ENCODE results near the gene BLOC1S6. TPM values are rescaled to one million over a fixed set of nuclear protein-coding genes. Genes with fewer than 3 reads are reported as not detected.

Gene BLOC1S6
- polyA plus RNA-seq, 1 donor from 2014 or later = 179 TPM

GRCh38 chr15:45635191-45635638 lies 48.0 kb downstream of the BLOC1S6 start:
- no peak overlapping the region for H3K9ac ChIP-seq (ENCODE audit: low read length)
- H3K27me3 ChIP-seq (ENCODE audit: insufficient read depth, low read depth, low read length) = peaks cover 21% of the 10 kb centered on the region
- peaks cover 5% of the 10 kb centered on the region for H3K9me3 ChIP-seq (ENCODE audit: low read length)
- H2AFZ ChIP-seq (ENCODE audit: low read depth, low read length) = no peak overlapping the region
- H3K4me3 ChIP-seq (ENCODE audit: low read length) = peak overlapping the region; percentile 55
- H3K4me2 ChIP-seq (ENCODE audit: low read length) = no peak overlapping the region
- TF ChIP-seq EZH2 (IDR thresholded peaks at IDR 0.05; ENCODE audit: borderline replicate concordance, insufficient read depth, low read length, poor library complexity, severe bottlenecking) (no peak), MXI1 (conservative IDR thresholded peaks at IDR 0.05; ENCODE audit: poor library complexity, severe bottlenecking) (no peak), POLR2AphosphoS5 (IDR thresholded peaks at IDR 0.05) (no peak), SMC3 (conservative IDR thresholded peaks at IDR 0.05; ENCODE audit: poor library complexity) (no peak), TAF1 (IDR thresholded peaks at IDR 0.05; ENCODE audit: low read depth) (no peak), EP300 (conservative IDR thresholded peaks at IDR 0.05; ENCODE audit: poor library complexity, severe bottlenecking) (no peak), RAD21 (conservative IDR thresholded peaks at IDR 0.05) (no peak)
- TF ChIP-seq, protein P1, sequence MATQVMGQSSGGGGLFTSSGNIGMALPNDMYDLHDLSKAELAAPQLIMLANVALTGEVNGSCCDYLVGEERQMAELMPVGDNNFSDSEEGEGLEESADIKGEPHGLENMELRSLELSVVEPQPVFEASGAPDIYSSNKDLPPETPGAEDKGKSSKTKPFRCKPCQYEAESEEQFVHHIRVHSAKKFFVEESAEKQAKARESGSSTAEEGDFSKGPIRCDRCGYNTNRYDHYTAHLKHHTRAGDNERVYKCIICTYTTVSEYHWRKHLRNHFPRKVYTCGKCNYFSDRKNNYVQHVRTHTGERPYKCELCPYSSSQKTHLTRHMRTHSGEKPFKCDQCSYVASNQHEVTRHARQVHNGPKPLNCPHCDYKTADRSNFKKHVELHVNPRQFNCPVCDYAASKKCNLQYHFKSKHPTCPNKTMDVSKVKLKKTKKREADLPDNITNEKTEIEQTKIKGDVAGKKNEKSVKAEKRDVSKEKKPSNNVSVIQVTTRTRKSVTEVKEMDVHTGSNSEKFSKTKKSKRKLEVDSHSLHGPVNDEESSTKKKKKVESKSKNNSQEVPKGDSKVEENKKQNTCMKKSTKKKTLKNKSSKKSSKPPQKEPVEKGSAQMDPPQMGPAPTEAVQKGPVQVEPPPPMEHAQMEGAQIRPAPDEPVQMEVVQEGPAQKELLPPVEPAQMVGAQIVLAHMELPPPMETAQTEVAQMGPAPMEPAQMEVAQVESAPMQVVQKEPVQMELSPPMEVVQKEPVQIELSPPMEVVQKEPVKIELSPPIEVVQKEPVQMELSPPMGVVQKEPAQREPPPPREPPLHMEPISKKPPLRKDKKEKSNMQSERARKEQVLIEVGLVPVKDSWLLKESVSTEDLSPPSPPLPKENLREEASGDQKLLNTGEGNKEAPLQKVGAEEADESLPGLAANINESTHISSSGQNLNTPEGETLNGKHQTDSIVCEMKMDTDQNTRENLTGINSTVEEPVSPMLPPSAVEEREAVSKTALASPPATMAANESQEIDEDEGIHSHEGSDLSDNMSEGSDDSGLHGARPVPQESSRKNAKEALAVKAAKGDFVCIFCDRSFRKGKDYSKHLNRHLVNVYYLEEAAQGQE (IDR thresholded peaks at IDR 0.05; ENCODE audit: borderline replicate concordance) = no peak
- TF ChIP-seq, protein P2, sequence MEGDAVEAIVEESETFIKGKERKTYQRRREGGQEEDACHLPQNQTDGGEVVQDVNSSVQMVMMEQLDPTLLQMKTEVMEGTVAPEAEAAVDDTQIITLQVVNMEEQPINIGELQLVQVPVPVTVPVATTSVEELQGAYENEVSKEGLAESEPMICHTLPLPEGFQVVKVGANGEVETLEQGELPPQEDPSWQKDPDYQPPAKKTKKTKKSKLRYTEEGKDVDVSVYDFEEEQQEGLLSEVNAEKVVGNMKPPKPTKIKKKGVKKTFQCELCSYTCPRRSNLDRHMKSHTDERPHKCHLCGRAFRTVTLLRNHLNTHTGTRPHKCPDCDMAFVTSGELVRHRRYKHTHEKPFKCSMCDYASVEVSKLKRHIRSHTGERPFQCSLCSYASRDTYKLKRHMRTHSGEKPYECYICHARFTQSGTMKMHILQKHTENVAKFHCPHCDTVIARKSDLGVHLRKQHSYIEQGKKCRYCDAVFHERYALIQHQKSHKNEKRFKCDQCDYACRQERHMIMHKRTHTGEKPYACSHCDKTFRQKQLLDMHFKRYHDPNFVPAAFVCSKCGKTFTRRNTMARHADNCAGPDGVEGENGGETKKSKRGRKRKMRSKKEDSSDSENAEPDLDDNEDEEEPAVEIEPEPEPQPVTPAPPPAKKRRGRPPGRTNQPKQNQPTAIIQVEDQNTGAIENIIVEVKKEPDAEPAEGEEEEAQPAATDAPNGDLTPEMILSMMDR (IDR thresholded peaks at IDR 0.05; ENCODE audit: poor library complexity, severe bottlenecking) = no peak
- no peaks in the 10 kb centered on the region for H3K9me2 ChIP-seq (ENCODE audit: insufficient read depth, low read length)
- no peaks in the 10 kb centered on the region for H3F3A ChIP-seq (ENCODE audit: insufficient read depth, low read length, poor library complexity, severe bottlenecking)
- H3K36me3 ChIP-seq (ENCODE audit: insufficient read depth, low read length) = no peaks in the 10 kb centered on the region
- no peaks in the 10 kb centered on the region for H4K20me1 ChIP-seq (ENCODE audit: insufficient read depth)
- H3K79me2 ChIP-seq (replicated peaks; ENCODE audit: insufficient read depth, low read length) = no peaks in the 10 kb centered on the region
- no peak overlapping the region for H3K27ac ChIP-seq (ENCODE audit: low read length)

DNA sequence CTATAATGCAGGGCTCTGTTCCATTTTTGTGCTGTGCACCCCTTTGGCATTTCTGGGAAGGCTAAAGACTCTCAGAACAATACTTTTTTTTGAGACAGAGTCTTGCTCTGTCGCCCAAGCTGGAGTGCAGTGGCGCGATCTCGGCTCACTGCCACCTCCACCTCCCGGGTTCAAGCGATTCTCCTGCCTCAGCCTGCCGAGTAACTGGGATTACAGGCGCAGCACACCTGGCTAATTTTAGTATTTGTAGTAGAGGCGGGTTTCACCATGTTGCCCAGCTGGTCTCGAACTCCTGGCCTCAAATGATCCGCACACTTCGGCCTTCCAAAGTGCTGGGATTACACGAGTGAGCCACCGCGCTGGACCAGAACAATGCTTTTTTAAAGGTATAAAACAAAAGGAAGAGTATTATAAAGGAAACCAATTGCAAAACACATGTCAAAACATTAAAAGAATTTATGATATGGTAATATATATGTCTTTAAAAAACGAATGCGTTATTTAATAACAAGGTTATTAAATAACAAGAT lies 48.6 kb downstream of the BLOC1S6 start:
- H3K27me3 ChIP-seq (ENCODE audit: insufficient read depth, low read depth, low read length) = peaks cover 21% of the 10 kb centered on the region
- H3K9me3 ChIP-seq (ENCODE audit: low read length) = peaks cover 5% of the 10 kb centered on the region
- H3K9ac ChIP-seq (ENCODE audit: low read length) = no peak overlapping the region
- no peaks in the 10 kb centered on the region for H3K9me2 ChIP-seq (ENCODE audit: insufficient read depth, low read length)
- no peak overlapping the region for H3K4me2 ChIP-seq (ENCODE audit: low read length)
- TF ChIP-seq, protein P2 (IDR thresholded peaks at IDR 0.05; ENCODE audit: poor library complexity, severe bottlenecking) = no peak
- TF ChIP-seq MXI1 (conservative IDR thresholded peaks at IDR 0.05; ENCODE audit: poor library complexity, severe bottlenecking) = no peak
- TF ChIP-seq SMC3 (conservative IDR thresholded peaks at IDR 0.05; ENCODE audit: poor library complexity) = no peak
- TF ChIP-seq TAF1 (IDR thresholded peaks at IDR 0.05; ENCODE audit: low read depth) = no peak
- TF ChIP-seq RAD21 (conservative IDR thresholded peaks at IDR 0.05) = no peak
- TF ChIP-seq EP300 (conservative IDR thresholded peaks at IDR 0.05; ENCODE audit: poor library complexity, severe bottlenecking) = no peak
- TF ChIP-seq POLR2AphosphoS5 (IDR thresholded peaks at IDR 0.05) = no peak
- TF ChIP-seq, protein P1 (IDR thresholded peaks at IDR 0.05; ENCODE audit: borderline replicate concordance) = no peak
- TF ChIP-seq EZH2 (IDR thresholded peaks at IDR 0.05; ENCODE audit: borderline replicate concordance, insufficient read depth, low read length, poor library complexity, severe bottlenecking) = no peak
- H3K79me2 ChIP-seq (replicated peaks; ENCODE audit: insufficient read depth, low read length) = no peaks in the 10 kb centered on the region
- H3K4me3 ChIP-seq (ENCODE audit: low read length) = no peak overlapping the region
- no peak overlapping the region for H2AFZ ChIP-seq (ENCODE audit: low read depth, low read length)
- no peaks in the 10 kb centered on the region for H3F3A ChIP-seq (ENCODE audit: insufficient read depth, low read length, poor library complexity, severe bottlenecking)
- H3K27ac ChIP-seq (ENCODE audit: low read length) = no peak overlapping the region
- no peaks in the 10 kb centered on the region for H3K36me3 ChIP-seq (ENCODE audit: insufficient read depth, low read length)
- H4K20me1 ChIP-seq (ENCODE audit: insufficient read depth) = no peaks in the 10 kb centered on the region

Data from neural cell (in vitro differentiated cells).